OCI-LY3 (cell line): ENCODE data around the gene SCAF1.

Source experiments
- CTCF ChIP-seq: fragments of 200-600, 300-600 bp; sonication (generic); IDR thresholded peaks from 2 replicates; pipeline ENCODE4 v1.5.1; 2014; ENCODE audit warnings: antibody characterized with exemption, low read length, low read depth
- EZH2phosphoT487 ChIP-seq: fragments of 200-600 bp; shearing (Covaris generic); IDR thresholded peaks from 2 replicates; pipeline ENCODE4 v1.6.1; 2018; ENCODE audit warnings: antibody characterized with exemption, mixed run types, low read depth

- TF ChIP-seq CTCF: no peak
- TF ChIP-seq EZH2phosphoT487: no peak
Measured at GRCh38 chr19:49657493-49658138, 15.6 kb downstream of the SCAF1 start.
